ENCODE results near the gene SH3D21. TPM values are rescaled to one million over a fixed set of nuclear protein-coding genes. Genes with fewer than 3 reads are reported as not detected.

The SH3D21 gene
- total and polyA plus RNA-seq, 3 experiments from 2014 or later: 2.5 to 2.6 TPM; not detected in 1

DNA sequence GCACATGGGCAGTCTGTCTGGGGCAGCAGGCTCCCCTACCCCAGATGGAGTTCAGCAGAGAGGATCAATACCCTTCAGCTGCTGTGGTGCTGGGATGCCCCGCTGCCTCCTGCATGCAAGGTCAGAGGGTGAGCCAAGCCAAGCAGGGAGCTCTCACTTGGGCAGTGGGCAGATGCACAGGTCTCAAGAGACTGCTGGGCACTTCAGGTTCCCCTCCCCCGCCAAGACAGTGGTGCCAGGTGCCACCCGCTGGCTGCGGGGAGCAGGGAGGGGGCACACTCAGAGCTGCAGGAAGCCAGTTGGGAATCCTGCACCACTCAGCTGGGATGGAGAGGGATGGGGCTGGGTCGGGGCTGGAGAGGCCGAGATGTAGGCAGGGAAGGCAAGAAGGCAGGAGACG is 33.0 kb downstream of the SH3D21 start:
- H3K36me3 ChIP-seq (ENCODE audit: insufficient read depth, low read length): no peaks in the 10 kb centered on the region
- POLR2A ChIA-PET: no interaction called here
- Mint-ChIP-seq H3K9me3 (no peaks in the 10 kb centered on the region), H3K4me3 (no peak overlapping the region), H3K36me3 (peaks cover 3 to 47% (median 7%) of the 10 kb centered on the region in 3 donors), H3K27ac (peak overlapping the region in 3 of 8 donors; percentile 28 to 58 (median 52)), H3K27me3 (no peaks in the 10 kb centered on the region), H3K4me1 (peaks cover 3 to 9% (median 4%) of the 10 kb centered on the region in 3 donors)
- no peak for DNase-seq
- H3K4me3 ChIP-seq (ENCODE audit: low read length): no peak overlapping the region
- no peak overlapping the region for H3K27ac ChIP-seq (ENCODE audit: low read depth, low read length)
- no peaks in the 10 kb centered on the region for H3K9me3 ChIP-seq (ENCODE audit: low read length)
- no peaks in the 10 kb centered on the region for H3K27me3 ChIP-seq (ENCODE audit: insufficient read depth, low read length, poor library complexity, severe bottlenecking)
- peaks cover 10% of the 10 kb centered on the region for H3K4me1 ChIP-seq (ENCODE audit: insufficient read depth, low read length)
- CTCF ChIA-PET: no interaction called here

DNA sequence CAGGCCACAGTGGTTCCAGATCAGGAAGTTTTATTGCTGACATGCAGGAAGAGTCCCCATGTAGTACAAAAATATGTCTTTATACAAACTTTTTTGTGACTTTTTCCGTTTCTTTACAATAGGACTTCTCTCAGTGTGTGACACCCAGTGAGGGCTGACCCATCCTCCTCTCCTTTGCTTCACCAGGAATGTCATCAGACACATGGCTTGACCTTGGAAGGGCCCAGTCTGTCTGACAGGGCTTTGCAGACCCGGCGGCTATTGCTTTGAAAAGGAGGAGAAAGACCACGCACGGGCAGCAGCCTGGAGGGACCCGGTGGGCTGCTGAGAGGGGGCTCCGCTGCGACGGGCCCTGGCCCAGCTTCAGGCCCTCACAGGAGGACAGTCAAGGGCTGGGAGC is 33.4 kb downstream of the SH3D21 start:
- Histone ChIP-seq H3K4me3 (ENCODE audit: low read length) (no peak overlapping the region), H3K9me3 (ENCODE audit: low read length) (no peaks in the 10 kb centered on the region), H3K27me3 (ENCODE audit: insufficient read depth, low read length, poor library complexity, severe bottlenecking) (no peaks in the 10 kb centered on the region), H3K4me1 (ENCODE audit: insufficient read depth, low read length) (peaks cover 10% of the 10 kb centered on the region), H3K27ac (ENCODE audit: low read depth, low read length) (no peak overlapping the region), H3K36me3 (ENCODE audit: insufficient read depth, low read length) (no peaks in the 10 kb centered on the region)
- DNase-seq: no peak
- peaks cover 3 to 9% (median 4%) of the 10 kb centered on the region in 3 donors for H3K4me1 Mint-ChIP-seq
- H3K4me3 Mint-ChIP-seq: no peak overlapping the region
- CTCF ChIA-PET: no interaction called here
- POLR2A ChIA-PET: no interaction called here
- H3K27ac Mint-ChIP-seq: peak overlapping the region in 3 of 8 donors; percentile 28 to 58 (median 52)
- peaks cover 3 to 51% (median 7%) of the 10 kb centered on the region in 3 donors for H3K36me3 Mint-ChIP-seq
- H3K27me3 Mint-ChIP-seq: no peaks in the 10 kb centered on the region
- no peaks in the 10 kb centered on the region for H3K9me3 Mint-ChIP-seq

DNA sequence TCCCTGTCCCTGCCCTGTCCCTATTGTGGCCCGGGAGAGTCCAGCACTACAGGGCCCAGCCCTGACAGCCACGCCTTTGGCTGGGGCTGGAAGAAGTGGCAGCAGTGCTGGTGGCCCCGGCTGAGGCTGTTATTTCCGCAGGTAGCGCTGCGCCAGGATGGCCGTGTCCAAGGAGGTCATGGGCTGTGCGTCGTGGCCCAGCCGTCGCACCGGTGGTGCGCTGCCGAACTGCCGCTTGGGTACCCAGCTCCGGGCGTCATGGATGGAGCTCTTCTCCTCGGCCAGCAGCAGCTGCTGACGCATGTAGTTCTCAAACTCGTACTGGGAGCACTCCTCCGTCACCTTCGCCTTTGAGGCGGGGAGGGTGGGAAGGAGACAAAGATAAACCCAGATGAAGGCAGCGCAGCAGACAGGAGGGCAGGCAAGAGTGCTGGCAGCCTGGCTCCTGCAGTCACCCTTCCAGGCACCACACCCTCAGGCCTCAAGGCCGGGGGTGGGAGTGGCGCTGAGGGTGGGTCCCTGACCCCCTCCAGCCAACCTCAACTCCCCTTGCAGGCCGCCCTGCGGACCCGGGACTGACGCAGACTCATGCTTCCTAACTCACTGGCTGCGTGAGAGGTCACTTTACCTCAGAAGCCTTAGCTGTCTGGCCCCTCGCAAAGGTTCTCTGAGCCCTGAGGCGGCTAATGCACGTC is 35.6 kb downstream of the SH3D21 start:
- no peak overlapping the region for H3K27ac Mint-ChIP-seq
- Histone ChIP-seq H3K36me3 (ENCODE audit: insufficient read depth, low read length) (peaks cover 6% of the 10 kb centered on the region), H3K9me3 (ENCODE audit: low read length) (no peaks in the 10 kb centered on the region), H3K4me1 (ENCODE audit: insufficient read depth, low read length) (peaks cover 10% of the 10 kb centered on the region), H3K27ac (ENCODE audit: low read depth, low read length) (no peak overlapping the region), H3K27me3 (ENCODE audit: insufficient read depth, low read length, poor library complexity, severe bottlenecking) (no peaks in the 10 kb centered on the region), H3K4me3 (ENCODE audit: low read length) (no peak overlapping the region)
- H3K9me3 Mint-ChIP-seq: no peaks in the 10 kb centered on the region
- H3K36me3 Mint-ChIP-seq: peaks cover 3 to 69% (median 7%) of the 10 kb centered on the region in 3 donors
- ChIA-PET POLR2A (interaction anchor here (1.1 kb wide), 1 partner anchor 35 kb away, joined by 4 read pairs; no protein-coding TSS in a partner anchor), CTCF (interaction anchor here (0.7 to 4.1 kb wide), 18 partner anchors 9 to 83 kb away, joined by 3 to 23 read pairs (median 5); partner anchors contain the start of genes EVA1B, SH3D21 and STK40)
- DNase-seq: no peak
- no peaks in the 10 kb centered on the region for H3K27me3 Mint-ChIP-seq
- H3K4me3 Mint-ChIP-seq: no peak overlapping the region
- H3K4me1 Mint-ChIP-seq: peaks cover 3 to 9% (median 4%) of the 10 kb centered on the region in 3 donors

DNA sequence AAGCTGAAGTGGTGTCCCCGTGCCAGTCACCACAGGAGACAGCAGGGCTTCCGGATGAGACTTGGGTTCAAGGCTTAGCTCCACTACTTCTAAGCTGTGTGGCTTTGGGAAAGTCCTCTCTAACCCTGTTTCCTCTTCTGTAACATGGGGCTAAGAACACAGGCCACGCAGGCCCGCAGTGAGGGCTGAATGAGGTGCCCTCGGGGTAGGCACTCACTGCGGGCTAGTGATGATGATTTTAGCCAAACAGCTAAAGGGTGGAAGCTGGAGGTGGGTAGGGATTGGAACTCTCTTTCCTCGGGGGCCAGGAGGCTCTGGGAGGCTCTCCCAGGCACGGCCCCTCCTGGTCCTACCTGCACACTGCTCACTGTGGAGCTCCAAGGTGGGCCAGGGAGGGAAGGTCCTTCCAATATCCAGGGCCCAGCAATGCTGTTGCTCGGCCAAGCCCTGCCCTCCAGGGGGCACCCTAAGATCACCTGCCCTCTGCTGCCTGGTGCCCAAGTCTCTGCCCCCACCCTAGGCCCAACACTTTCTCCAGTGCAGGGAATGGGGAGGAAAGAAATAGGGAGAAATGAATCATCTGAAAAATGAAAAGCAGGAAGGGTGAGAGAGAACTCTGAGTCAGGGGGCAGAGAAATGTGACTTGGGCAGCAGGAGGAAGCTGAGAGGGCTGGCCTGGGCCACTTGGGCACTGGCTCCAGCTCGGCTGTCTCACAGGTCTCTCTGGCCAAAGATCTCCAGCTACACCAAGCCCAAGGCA is 36.4 kb downstream of the SH3D21 start:
- peak; percentile 41 to 70 (median 46) for DNase-seq
- H3K27me3 ChIP-seq (ENCODE audit: insufficient read depth, low read length, poor library complexity, severe bottlenecking): no peaks in the 10 kb centered on the region
- Mint-ChIP-seq H3K9me3 (no peaks in the 10 kb centered on the region), H3K27me3 (no peaks in the 10 kb centered on the region), H3K4me1 (peaks cover 3 to 9% (median 4%) of the 10 kb centered on the region in 3 donors), H3K36me3 (peaks cover 6 to 76% (median 7%) of the 10 kb centered on the region in 3 donors), H3K27ac (peak overlapping the region in 3 of 8 donors; percentile 17 to 66 (median 60)), H3K4me3 (no peak overlapping the region)
- POLR2A ChIA-PET: interaction anchor here (0.9 to 1.1 kb wide), 2 partner anchors 36 to 44 kb away, joined by 3 to 4 read pairs; no protein-coding TSS in a partner anchor
- H3K4me1 ChIP-seq (ENCODE audit: insufficient read depth, low read length): peaks cover 10% of the 10 kb centered on the region
- no peak overlapping the region for H3K27ac ChIP-seq (ENCODE audit: low read depth, low read length)
- CTCF ChIA-PET: interaction anchor here (0.6 to 4.1 kb wide), 25 partner anchors 8 to 314 kb away, joined by 3 to 23 read pairs (median 4); partner anchors contain the start of genes EVA1B, OSCP1, SH3D21 and STK40
- H3K36me3 ChIP-seq (ENCODE audit: insufficient read depth, low read length): peaks cover 6% of the 10 kb centered on the region
- no peak overlapping the region for H3K4me3 ChIP-seq (ENCODE audit: low read length)
- no peaks in the 10 kb centered on the region for H3K9me3 ChIP-seq (ENCODE audit: low read length)

- POLR2A ChIA-PET: interaction anchor here (0.9 kb wide), 1 partner anchor 43 kb away, joined by 3 read pairs; no protein-coding TSS in a partner anchor
Observed at GRCh38 chr1:36343651-36344394, 37.7 kb downstream of the SH3D21 start.

DNA sequence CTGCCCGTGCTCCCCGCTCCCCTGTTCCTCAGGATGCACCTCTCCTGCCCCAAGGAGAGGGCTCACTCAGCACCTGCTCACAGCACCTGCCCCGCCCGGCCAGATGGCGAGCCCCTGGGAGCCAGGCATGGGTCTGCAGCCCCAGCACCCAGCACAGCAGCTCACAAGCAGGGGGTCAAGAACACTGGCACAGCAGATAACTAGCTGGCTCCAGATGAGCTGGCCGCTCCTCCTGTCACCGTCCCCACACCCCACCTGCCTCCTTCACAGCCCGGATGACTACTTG is 38.2 kb downstream of the SH3D21 start:
- DNase-seq: no peak
- H3K27ac ChIP-seq (ENCODE audit: low read depth, low read length): no peak overlapping the region
- peaks cover 14% of the 10 kb centered on the region for H3K36me3 ChIP-seq (ENCODE audit: insufficient read depth, low read length)
- Mint-ChIP-seq H3K27me3 (no peaks in the 10 kb centered on the region), H3K9me3 (no peaks in the 10 kb centered on the region), H3K4me1 (peaks cover 0 to 3% (median 3%) of the 10 kb centered on the region in 3 donors), H3K36me3 (peaks cover 12 to 85% (median 14%) of the 10 kb centered on the region in 3 donors), H3K27ac (no peak overlapping the region), H3K4me3 (no peak overlapping the region)
- no peaks in the 10 kb centered on the region for H3K27me3 ChIP-seq (ENCODE audit: insufficient read depth, low read length, poor library complexity, severe bottlenecking)
- no peaks in the 10 kb centered on the region for H3K9me3 ChIP-seq (ENCODE audit: low read length)
- peaks cover 10% of the 10 kb centered on the region for H3K4me1 ChIP-seq (ENCODE audit: insufficient read depth, low read length)
- H3K4me3 ChIP-seq (ENCODE audit: low read length): no peak overlapping the region
- ChIA-PET POLR2A (no interaction called here), CTCF (interaction anchor here (1.4 to 4.1 kb wide), 2 partner anchors 75 to 77 kb away, joined by 4 to 22 read pairs; no protein-coding TSS in a partner anchor)

More at GRCh38 chr1:36343651-36344394, 37.7 kb downstream of the SH3D21 start:
- Histone ChIP-seq H3K27ac (ENCODE audit: low read depth, low read length) (no peak overlapping the region), H3K4me1 (ENCODE audit: insufficient read depth, low read length) (peaks cover 10% of the 10 kb centered on the region), H3K9me3 (ENCODE audit: low read length) (no peaks in the 10 kb centered on the region), H3K36me3 (ENCODE audit: insufficient read depth, low read length) (peaks cover 14% of the 10 kb centered on the region), H3K27me3 (ENCODE audit: insufficient read depth, low read length, poor library complexity, severe bottlenecking) (no peaks in the 10 kb centered on the region), H3K4me3 (ENCODE audit: low read length) (no peak overlapping the region)
- Mint-ChIP-seq H3K27me3 (no peaks in the 10 kb centered on the region), H3K36me3 (peaks cover 12 to 84% (median 14%) of the 10 kb centered on the region in 3 donors), H3K9me3 (no peaks in the 10 kb centered on the region), H3K4me3 (no peak overlapping the region), H3K27ac (no peak overlapping the region), H3K4me1 (peaks cover 0 to 6% (median 4%) of the 10 kb centered on the region in 3 donors)
- CTCF ChIA-PET: interaction anchor here (0.6 to 4.1 kb wide), 14 partner anchors 9 to 315 kb away, joined by 3 to 23 read pairs (median 5); partner anchors contain the start of genes EVA1B, OSCP1 and STK40
- no peak for DNase-seq

- Mint-ChIP-seq H3K9me3 (no peaks in the 10 kb centered on the region), H3K4me3 (no peak overlapping the region), H3K4me1 (peaks cover 1 to 2% (median 2%) of the 10 kb centered on the region in 3 donors), H3K27me3 (no peaks in the 10 kb centered on the region), H3K36me3 (peaks cover 12 to 83% (median 14%) of the 10 kb centered on the region in 3 donors), H3K27ac (peak overlapping the region in 1 of 8 donors; percentile 88)
- Histone ChIP-seq H3K27ac (ENCODE audit: low read depth, low read length) (no peak overlapping the region), H3K36me3 (ENCODE audit: insufficient read depth, low read length) (peaks cover 14% of the 10 kb centered on the region), H3K4me3 (ENCODE audit: low read length) (no peak overlapping the region), H3K9me3 (ENCODE audit: low read length) (no peaks in the 10 kb centered on the region), H3K4me1 (ENCODE audit: insufficient read depth, low read length) (peaks cover 16% of the 10 kb centered on the region), H3K27me3 (ENCODE audit: insufficient read depth, low read length, poor library complexity, severe bottlenecking) (no peaks in the 10 kb centered on the region)
- CTCF ChIA-PET: interaction anchor here (1.4 kb wide), 1 partner anchor 76 kb away, joined by 4 read pairs; no protein-coding TSS in a partner anchor
- POLR2A ChIA-PET: no interaction called here
- no peak for DNase-seq
Observed at GRCh38 chr1:36345353-36345752, 39.2 kb downstream of the SH3D21 start.
